ENCODE data around the gene PLK3.
"Not testable (repeated sequence)": the region's sequence is repeated elsewhere in the genome, so short reads cannot be mapped to it uniquely, and the experiment has no call there.

The PLK3 gene

DNA sequence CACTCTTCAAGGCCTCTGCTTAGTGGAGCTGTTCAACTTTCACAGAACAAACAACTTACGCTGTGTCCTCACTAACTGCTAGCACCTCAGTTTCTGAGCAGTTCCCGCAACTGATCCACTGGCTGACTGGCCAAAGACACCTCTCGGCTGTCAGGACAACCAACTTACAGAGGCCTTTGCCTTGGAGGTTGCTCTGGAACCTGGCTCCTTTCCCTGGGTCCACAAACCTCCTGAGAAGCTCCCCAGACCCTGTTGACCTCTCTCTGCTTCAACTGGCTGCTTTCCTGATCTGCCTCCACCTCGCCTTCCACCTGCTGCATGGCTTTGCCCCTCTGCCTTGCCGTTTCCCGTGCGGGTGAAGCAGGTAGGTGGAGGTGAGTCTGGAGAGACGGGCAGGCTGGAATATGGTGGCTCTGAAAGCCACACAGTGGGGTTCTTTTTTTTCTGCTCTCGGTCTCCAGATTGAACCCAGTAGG lies 21.1 kb downstream of the PLK3 start:
- TF ChIP-seq, protein P1, sequence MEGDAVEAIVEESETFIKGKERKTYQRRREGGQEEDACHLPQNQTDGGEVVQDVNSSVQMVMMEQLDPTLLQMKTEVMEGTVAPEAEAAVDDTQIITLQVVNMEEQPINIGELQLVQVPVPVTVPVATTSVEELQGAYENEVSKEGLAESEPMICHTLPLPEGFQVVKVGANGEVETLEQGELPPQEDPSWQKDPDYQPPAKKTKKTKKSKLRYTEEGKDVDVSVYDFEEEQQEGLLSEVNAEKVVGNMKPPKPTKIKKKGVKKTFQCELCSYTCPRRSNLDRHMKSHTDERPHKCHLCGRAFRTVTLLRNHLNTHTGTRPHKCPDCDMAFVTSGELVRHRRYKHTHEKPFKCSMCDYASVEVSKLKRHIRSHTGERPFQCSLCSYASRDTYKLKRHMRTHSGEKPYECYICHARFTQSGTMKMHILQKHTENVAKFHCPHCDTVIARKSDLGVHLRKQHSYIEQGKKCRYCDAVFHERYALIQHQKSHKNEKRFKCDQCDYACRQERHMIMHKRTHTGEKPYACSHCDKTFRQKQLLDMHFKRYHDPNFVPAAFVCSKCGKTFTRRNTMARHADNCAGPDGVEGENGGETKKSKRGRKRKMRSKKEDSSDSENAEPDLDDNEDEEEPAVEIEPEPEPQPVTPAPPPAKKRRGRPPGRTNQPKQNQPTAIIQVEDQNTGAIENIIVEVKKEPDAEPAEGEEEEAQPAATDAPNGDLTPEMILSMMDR (IDR thresholded peaks at IDR 0.05; ENCODE audit: insufficient read depth, missing control alignments): no peak
- DNase-seq (ENCODE audit: insufficient read length, low spot score) (no peak), FAIRE-seq (no peak)

DNA sequence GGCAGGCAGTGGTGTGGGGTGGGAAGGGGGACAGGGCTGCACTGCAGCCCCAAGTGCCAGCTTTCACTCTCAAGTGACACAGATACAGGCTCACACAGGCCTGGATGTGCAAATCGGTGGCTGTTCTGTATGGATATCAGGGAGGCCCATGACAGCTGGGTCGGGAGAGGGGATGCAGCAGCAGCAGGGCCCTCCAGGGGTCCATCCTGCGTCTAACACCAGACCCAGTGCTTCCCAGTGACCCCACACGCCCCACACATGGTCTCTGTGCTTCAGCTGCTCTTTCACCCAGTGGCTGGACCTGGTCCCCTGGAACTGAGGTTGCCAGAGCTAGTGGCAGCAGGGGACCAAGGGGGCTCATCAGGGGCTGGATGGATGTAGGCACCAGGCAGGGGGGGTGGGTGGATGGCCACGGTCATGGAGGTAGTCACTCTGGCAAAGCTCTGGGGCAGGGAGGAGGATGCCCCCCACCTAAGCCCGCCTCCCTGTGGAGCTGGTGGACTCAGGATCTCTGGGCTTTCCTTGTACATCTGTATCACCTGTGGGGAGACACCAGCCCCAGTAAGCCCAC lies 22.0 kb downstream of the PLK3 start:
- FAIRE-seq (no peak), DNase-seq (ENCODE audit: insufficient read length, low spot score) (no peak)
- TF ChIP-seq, protein P1 (IDR thresholded peaks at IDR 0.05; ENCODE audit: insufficient read depth, missing control alignments): no peak

GRCh38 chr1:44822981-44823451 lies 22.8 kb downstream of the PLK3 start:
- TF ChIP-seq, protein P1 (IDR thresholded peaks at IDR 0.05; ENCODE audit: insufficient read depth, missing control alignments): no peak
- DNase-seq (ENCODE audit: insufficient read length, low spot score) (no peak), FAIRE-seq (no peak)

DNA sequence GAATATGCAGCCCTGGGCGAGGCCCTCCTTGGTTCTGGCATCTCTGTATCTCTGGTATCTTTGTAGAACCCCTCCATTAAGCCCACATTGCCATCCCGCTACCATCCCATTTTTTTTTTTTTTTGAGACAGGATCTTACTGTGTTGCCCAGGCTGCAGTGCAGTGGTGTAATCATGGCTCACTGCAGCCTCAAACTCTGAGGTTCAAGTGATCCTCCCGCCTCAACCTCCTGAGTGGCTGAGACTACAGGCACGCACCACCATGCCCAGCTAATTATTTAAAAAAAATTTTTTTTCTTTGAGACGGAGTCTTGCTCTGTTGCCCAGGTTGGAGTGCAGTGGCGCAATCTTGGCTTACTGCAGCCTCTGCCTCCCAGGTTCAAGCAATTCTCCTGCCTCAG lies 24.2 kb downstream of the PLK3 start:
- FAIRE-seq; DNase-seq (ENCODE audit: insufficient read length, low spot score): not testable (repeated sequence)

DNA sequence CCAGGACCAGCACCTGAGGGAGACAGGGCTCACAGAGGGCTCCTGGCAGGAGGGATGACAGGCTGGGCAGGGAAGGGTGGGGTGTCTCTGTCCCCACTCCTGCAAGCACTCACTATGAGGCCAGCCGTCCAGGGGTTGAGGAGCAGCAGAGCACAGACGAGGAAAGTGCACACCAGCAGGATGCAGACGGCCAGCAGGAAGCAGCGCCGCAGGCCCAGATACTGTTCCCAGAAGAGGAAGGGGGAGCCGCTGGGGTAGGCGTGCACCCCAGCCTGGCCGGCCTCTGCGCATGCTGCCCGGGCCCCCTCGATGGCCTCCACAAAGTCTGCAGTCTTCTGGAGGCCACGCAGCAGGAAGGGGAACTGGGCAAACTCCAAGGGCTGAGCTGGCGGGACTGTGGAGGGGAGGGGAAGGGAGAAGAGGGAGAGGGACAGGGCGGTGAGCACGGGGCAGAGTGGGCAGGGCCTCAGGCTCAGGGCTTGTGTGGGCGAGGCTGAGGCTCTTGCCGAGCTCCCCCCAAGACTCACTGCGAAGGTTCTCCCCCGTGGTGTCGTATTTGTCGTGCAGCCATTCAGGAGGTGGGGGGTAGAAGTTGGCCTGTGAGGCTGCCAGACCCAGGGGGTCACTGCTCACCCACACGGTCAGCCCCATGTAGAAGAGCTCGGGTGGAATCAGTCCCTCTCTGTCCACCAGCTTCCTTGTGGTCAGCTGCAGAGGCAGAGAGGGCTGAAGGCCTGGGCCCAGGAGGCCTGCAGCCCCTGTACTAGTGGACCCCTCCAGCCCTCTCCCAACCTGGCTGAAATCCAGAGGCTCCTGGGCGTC lies 26.4 kb downstream of the PLK3 start:
- TF ChIP-seq, protein P1 (IDR thresholded peaks at IDR 0.05; ENCODE audit: insufficient read depth, missing control alignments): no peak
- FAIRE-seq: no peak
- no peak for DNase-seq (ENCODE audit: insufficient read length, low spot score)

GRCh38 chr1:44827197-44828002 lies 27.2 kb downstream of the PLK3 start:
- FAIRE-seq: no peak
- DNase-seq (ENCODE audit: insufficient read length, low spot score): no peak
- TF ChIP-seq, protein P1 (IDR thresholded peaks at IDR 0.05; ENCODE audit: insufficient read depth, missing control alignments): no peak

DNA sequence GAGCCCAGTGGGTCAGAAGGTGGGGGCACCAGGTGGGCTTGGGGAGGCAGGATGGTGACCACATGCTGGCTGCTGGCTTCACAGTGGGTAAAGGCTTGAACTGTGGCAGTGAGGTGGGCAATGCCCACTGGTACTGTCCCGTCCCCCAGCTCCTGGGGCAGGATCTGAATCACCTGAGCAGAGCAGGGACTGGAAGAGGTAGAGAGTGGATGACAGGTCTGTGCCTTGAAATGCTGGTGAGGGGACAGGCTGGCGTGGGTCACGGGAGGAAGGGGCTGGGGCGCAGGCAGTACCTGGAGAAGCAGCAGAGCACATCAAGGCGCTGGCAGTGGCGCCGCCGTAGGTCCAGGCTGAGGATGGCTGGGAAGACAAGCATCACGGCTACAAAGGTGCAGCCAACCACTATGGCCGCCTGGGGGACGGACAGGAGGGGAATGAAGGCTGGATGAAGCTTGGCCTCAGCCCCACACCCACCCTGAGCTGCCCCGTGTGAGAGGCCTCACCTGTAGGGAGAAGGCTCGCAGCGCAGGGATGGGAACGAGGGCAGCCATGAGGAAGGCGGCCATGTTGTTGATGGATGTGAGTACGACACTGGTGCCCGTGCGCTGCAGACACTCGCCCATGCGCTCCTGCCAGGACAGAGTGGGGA lies 27.9 kb downstream of the PLK3 start:
- FAIRE-seq (no peak), DNase-seq (ENCODE audit: insufficient read length, low spot score) (no peak)
- TF ChIP-seq, protein P1 (IDR thresholded peaks at IDR 0.05; ENCODE audit: insufficient read depth, missing control alignments): no peak
